ENCODE data around the gene STEAP4. TPM values are rescaled to one million over a fixed set of nuclear protein-coding genes. Genes with fewer than 3 reads are reported as not detected.
A peak's percentile ranks its signal among the peaks of the same experiment; 100 is the strongest.
"Not testable (repeated sequence)": the region's sequence is repeated elsewhere in the genome, so short reads cannot be mapped to it uniquely, and the experiment has no call there.

Gene STEAP4
- total RNA-seq, 1 donor from 2014 or later: 0.41 TPM

DNA sequence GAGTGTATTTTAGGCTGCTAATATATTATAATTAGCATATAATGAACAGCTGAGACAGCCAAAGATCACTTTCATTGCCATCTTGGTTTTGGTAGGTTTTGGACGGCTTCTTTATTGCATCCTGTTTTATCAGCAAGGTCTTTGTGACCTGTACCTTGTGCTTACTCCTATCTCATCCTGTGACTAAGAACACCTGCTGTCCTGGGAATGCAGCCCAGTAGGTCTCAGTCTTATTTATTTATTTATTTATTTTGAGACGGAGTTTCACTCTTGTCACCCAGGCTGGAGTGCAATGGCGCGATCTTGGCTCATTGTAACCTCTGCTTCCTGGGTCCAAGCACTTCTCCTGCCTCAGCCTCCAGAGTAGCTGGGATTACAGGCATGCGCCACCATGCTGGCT is 31.8 kb downstream of the STEAP4 start:
- DNase-seq (ENCODE audit: low spot score in 2 of 2); FAIRE-seq: not testable (repeated sequence)

DNA sequence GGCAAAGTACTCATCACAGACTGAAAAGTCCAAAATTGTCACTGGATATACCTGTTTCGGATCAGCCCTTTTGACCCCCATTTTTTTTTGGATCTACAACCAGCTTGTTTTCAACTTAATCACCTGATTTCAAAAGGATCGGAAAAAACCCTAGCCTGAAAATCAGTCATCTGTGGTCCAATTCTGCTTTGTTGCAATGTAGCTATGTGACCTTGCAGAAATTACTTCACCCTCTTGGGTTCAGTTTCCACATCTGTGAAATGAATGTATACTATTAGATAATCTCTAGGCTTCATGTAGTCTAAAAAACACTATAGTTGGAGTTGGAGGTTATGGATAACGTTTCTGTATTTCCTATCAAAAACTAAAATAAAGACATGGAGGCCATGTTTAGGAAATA is 37.1 kb downstream of the STEAP4 start:
- DNase-seq (ENCODE audit: low spot score in 2 of 2): no peak
- no peak for FAIRE-seq

DNA sequence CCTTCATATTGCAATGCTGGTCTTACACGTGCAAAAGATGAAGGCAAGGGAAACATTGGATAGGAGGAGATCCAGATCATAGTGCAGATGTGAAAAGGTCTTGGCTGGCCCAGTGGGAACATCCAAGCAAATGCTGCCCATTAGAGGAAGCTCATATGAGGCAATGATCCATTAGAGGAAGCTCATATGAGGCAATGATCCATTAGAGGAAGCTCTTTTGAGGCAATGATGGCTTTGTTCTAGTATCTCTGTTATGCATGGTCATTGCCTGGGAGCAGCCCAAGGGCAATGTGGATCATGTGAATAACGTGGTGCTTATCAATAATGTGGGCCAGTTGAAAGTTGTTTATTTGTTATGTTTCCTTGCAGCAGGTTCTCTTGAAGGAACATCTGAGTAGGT is 37.8 kb downstream of the STEAP4 start:
- no peak for FAIRE-seq
- no peak for DNase-seq (ENCODE audit: low spot score in 2 of 2)

DNA sequence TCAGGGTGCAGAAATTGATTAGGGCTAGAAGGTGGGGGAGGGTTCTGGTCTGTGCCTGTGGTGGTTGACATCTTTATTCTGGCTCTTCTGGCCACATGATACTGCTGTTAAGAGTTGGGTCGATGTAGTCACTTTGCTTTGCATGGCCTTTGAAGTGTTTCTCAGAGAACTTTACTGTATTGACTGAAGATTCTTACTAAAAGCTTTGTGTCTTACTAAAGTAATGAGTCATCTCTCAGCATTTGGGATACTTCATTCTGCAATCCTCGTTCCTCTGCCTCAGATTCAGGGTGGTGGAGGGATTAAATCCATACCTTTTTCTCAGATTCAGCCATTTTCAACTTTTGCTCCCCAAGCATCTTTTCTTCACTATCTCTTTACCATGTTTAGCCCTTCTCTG is 38.6 kb downstream of the STEAP4 start:
- DNase-seq (ENCODE audit: low spot score in 2 of 2): no peak
- FAIRE-seq: no peak

DNA sequence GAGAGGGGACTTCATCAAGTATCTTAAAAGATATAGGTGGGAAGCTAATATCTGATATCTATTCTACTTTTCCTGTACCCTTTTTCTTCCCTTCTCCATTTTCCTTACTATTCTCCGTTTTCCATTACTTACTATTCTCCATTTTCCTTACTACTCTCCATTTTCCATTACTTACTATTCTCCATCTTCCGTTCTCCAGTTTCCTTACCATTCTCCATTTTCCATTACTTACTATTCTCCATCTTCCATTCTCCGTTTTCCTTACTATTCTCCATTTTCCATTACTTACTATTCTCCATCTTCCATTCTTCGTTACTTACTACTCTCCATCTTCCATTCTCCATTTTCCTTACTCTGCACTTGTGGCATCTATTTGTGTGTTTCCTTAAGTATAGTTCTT is 39.3 kb downstream of the STEAP4 start:
- no peak for FAIRE-seq

DNA sequence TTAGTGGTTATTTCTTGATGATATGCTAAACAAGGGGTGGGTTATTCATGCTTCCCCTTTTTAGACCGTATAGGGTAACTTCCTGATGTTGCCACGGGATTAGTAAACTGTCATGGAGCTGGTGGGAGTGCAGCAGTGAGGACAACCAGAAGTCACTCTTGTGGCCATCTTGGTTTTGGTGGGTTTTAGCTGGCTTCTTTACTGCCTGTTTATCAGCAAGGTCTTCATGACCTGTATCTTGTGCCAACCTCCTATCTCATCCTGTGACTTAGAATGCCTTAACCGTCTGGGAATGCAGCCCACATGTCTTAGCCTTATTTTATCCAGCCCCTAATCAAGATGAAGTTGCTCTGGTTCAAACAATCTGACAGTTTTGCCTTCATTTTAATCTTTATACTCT is 41.7 kb downstream of the STEAP4 start:
- not testable (repeated sequence) for DNase-seq (ENCODE audit: low spot score in 2 of 2); FAIRE-seq

More for the DNA sequence above, 39.3 kb downstream of the STEAP4 start:
- DNase-seq (ENCODE audit: low spot score in 2 of 2): no peak

DNA sequence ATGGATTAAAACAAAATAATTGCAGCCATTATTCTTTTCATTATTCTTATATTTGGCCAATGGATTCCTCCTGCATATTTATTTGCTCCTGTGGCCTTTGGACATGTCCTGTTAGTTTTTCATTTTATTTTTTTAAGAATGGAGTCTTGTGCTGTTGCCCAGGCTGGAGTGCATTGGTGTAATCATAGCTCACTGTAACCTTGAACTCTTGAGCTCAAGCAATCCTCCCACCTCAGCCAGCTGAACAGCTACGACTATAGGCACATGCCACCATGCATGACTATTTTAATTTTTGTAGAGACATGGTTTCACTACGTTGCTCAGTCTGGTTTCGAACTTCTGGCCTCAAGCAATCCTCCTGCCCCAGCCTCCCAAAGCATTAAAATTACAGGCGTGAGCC is 44.1 kb downstream of the STEAP4 start:
- FAIRE-seq (no peak), DNase-seq (ENCODE audit: low spot score in 2 of 2) (no peak)

DNA sequence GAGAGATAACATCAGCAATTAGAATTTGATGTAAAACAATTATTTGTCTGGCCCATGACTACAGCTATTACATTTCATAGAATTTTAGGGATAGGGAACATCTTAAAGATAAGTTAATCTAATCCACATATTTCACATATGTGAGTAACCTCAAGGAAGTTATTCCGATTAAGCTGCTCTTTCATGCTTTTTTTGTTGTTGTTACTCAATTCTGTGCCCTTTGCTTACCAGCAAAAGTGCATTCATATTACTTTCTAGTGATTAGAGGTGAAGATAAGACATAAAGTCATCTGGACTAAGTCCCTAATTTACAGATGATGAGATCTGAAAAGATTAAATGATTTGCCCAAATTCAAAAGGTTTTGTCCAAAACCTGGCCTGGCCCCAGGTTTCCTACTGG is 46.0 kb downstream of the STEAP4 start:
- DNase-seq (ENCODE audit: low spot score in 2 of 2) (no peak), FAIRE-seq (no peak)

DNA sequence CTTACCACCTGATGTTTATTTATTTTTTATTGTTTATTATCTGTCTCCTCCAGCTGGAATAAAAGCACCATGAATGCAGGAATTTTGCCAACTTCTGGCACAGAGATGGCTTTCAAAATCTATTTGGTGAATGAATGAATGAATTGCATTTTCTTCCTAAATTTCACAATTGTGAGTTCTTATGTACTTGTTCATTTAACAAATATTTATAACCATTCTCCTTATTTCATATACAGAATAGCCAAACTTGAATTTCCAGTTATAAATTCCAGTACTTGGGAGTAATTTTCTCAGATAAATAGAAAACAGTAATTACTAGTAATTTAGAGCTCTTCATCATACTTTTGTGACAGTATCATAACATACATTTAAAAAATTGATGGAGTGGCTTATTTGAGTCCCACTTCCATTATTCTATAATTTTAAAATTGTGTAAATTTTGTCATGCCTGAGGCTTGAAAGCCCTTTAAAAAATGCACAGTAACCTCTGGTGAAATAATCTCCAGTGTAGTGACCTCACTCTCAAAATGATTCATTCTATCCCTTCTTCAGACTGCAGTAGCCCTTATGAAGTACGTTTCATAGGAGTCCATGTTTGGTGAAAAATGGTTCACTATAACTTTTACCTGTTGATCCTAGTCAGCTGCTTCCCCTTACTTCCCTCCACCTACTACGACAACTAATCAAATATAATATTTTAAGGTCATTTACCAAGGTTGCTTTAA is 46.9 kb downstream of the STEAP4 start:
- no peak for FAIRE-seq
- no peak for DNase-seq (ENCODE audit: low spot score in 2 of 2)

DNA sequence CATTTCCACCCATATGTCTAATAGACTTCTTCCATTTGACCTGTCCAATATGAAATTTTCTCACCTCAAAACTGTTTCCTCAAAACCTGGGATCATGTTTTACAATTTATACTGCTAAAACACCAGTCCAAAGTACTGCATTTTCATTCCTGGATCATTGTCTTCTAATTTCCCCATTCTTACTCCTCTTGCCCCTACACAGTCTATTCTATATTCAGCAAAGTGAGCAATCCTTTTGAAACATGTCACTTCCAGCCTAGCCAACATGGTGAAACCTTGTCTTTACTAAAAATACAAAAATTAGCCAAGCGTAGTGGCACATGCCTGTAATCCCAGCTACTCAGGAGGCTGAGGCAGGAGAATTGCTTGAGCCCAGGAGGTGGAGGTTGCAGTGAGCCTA is 48.4 kb downstream of the STEAP4 start:
- DNase-seq (ENCODE audit: low spot score in 2 of 2); FAIRE-seq: not testable (repeated sequence)

DNA sequence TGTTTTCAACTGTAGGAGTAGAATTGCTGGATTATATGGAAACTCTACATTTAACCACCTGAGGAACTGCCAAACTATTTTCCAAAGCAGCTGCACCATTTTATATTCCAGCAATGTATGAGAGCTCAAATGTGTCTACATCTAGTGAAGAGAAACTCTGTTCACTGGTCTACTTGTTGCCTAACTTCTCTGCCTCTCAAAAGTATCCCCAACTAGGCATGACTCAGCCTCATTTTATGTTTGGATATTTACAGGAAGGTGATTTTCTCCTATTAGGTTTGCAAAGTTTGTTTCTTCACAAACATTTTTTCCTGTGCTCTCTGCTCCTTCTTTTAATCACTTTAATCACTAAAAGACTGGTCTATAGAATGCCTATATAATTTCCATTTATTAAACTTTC is 49.8 kb downstream of the STEAP4 start:
- DNase-seq (ENCODE audit: low spot score in 2 of 2) (no peak), FAIRE-seq (no peak)

DNA sequence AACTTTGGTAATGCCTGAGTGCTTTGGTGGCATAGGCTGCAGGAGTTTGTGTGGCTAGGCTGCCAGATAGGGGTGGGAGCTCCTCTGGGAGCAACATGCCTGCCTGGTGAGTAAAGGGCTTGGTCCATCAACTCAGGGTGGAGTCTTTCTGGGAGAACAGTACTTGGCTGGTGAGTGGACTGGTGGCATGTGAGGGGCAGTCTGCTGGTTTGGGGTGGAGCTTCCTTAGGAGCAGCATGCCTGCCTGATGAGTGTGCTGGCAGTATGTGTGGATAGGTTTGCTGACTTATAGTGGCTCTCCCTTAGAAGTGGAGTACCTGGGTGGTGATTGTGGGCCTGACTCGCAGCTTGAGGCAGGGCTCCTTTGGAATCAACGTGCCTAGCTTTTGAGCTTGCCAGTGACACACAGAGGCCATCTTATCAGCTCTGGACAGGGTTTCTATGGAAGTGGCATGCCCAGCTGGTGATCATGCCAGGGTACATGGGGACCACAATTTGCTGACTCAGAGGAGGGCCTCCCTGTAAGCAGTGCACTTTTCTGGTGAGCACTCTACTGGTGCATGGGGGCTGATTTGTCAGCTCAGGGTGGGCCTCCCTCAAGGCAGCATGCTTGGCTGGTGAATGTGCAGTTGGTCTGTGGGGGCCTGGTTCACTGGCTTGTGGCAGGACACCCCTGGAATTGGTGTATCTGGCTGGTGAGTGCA is 51.8 kb downstream of the STEAP4 start:
- no peak for DNase-seq (ENCODE audit: low spot score in 2 of 2)
- no peak for FAIRE-seq

DNA sequence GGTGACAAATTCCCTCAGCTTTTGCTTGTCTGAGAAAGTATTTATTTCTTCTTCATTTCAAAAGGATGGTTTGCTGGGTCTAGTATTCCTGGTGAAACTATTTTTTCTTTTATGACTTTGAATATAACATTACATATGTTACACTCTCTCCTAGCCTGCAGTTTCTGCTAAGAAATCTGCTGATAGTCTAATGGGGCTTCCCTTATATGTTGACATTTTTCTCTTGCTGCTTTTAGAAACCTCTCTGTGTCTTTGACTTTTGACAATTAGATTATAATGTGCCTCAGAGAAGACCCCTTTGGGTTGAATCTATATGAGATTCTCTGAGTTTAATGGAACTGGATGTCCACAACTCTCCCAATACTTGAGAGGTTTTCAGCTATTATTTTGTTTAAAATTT is 53.1 kb downstream of the STEAP4 start:
- DNase-seq (ENCODE audit: low spot score in 2 of 2): no peak
- no peak for FAIRE-seq

DNA sequence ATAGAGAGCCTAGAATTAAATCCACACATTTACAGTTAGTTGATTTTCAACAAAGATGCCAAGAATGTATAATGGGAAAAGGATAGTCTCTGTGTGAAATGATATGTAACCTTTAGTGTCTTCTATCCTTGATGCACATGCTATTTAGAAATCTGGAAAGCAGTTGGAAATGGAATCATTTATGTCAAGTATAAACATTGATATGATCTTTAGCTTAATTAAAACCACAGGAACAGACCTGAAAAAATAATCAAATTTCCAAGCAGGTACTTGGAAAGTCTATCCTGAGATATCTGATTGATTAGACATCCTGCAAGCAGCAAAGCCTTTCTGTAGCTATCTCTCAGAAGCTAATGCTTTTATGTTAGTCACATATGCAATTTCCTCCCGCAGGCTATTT is 62.4 kb downstream of the STEAP4 start:
- FAIRE-seq (no peak), DNase-seq (ENCODE audit: low spot score in 2 of 2) (no peak)

DNA sequence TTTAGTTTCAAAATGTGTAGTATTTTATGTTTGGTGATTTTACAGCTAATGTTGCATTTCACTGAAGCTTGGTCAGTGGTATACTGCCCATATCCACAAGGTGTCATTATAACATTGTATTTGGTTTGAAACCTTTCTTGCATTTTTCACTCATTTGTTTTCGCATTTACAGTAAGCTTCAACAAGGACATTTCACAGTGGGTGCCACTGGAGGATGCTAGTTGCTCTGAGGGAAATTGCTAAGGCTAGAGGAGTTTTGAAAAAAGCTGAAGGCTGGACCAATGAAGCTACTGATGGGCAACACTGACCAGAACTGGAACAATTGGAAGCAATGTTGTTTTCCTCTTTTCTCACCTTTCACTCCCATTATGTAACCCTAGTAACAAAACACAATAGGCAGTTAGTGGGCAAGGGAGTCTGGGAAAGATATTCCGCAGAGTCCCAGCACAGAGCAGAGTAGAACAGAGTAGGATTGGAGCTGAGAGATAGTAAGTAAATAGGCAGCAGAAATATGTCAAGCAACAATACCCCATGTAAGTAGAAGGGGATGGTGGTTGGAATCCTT is 63.3 kb downstream of the STEAP4 start:
- DNase-seq (ENCODE audit: low spot score in 2 of 2) (peak in 1 of 2 donors; percentile 23), FAIRE-seq (peak; percentile 96)

DNA sequence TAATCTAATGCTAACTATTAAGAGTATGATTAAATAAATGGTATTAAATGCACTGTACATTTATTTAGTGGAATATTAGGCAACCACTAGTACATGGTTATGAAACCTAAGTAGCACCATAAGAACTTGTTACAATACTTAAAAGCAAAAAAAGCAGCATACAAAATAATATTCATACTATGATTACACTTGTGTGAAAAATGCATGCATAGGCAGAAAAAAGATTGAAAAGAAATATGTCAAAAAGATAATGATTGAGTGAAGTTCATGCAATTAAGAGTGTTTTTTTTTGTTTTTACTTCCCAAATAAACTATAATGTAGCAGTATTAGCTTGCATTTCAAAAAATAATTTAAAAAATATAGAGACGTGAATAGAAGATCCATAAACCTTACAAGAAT is 66.8 kb downstream of the STEAP4 start:
- FAIRE-seq (no peak), DNase-seq (ENCODE audit: low spot score in 2 of 2) (no peak)

DNA sequence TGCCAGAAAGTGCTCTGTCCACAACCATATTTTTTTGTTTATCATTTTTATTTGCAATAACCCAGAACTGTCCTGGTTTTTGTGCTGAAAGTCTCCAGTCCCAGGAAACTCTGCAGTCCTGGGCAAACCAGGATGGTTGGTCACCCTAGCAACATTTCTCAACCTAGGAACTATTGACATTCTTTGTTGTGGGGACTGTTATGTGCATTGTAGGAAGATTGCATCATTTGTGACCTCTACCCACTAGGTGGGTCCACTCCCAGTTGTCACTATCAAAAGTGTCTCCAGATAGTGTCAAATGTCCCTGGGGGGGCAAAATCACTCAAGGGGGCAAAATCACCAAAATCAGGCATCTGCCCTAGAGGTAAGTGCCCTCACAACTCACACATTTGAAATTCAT is 72.9 kb downstream of the STEAP4 start:
- no peak for FAIRE-seq
- no peak for DNase-seq (ENCODE audit: low spot score in 2 of 2)

DNA sequence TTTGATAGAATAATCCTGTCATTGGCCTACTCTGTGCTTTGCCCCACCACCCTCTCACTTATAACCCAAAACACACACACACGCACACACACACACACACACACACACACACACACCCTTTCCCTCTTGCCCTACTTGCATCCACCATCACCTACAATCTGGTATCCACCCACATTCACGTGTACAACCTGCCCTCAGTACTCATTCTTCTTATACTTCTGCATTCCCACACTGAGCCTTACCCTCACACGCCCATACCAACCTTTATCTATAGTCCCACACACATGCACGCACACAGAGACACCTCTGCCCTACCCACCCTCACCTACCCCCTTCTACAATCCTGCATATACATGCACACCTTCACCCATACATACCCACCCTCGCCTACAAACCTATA is 76.0 kb downstream of the STEAP4 start:
- DNase-seq (ENCODE audit: low spot score in 2 of 2) (no peak), FAIRE-seq (no peak)

DNA sequence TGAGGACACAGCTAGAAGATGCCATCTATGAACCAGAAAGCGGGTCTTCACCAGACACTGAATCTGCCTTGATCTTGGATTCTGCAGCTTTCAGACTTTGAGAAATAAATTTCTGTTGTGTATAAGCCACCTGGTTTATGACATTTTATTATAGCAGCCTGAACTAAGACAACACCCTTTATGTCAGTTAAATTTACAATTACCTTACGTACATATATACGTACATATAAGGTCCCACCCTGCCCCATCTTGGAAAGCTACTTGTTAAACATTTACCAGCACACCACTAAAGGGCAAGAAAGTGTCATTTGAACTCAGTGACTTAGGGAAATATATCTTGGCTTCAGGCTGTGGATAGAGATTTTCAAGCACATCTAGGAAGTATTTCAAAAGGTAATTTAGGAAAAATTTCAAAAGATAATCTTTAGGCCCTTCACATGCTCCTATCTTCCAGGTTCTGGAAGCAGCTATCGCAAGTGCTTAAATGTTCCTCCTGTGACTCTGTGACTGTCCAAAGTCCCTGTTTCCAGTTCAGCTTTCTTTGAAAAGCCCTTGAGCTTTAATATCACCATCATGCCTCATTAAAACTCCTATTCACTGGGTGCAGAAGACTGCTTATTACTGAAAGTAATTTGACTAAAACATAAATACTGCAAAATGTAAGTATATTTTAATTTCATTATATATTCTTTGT is 77.2 kb downstream of the STEAP4 start:
- FAIRE-seq: no peak
- no peak for DNase-seq (ENCODE audit: low spot score in 2 of 2)

DNA sequence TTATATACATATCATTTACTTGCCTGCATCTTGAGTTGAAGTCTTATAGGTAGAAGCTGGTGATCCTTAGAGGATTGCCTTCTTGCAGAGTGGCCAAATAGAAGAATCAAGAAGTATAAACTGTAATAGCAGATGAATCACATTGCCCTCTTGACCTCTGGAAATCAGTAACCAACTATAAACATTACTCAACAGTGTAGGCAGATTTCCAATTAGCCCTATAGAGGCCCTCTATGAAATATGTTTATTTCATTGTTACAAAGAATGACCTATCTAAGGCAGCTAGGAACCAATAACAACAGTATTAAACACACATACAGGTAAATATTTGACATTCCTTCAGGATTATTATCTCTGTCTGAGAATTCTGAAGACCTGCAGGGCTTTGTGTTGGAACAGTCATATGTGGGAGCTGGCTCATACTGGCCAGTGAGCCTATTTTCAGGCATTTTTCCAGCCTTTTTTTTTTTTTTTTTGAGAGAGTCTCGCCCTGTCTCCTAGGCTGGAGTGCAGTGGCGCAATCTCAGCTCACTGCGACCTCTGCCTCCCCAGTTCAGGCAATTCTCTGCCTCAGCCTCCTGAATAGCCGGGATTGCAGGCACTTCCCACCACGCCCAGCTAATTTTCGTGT is 79.7 kb downstream of the STEAP4 start:
- DNase-seq (ENCODE audit: low spot score in 2 of 2) (no peak), FAIRE-seq (no peak)

DNA sequence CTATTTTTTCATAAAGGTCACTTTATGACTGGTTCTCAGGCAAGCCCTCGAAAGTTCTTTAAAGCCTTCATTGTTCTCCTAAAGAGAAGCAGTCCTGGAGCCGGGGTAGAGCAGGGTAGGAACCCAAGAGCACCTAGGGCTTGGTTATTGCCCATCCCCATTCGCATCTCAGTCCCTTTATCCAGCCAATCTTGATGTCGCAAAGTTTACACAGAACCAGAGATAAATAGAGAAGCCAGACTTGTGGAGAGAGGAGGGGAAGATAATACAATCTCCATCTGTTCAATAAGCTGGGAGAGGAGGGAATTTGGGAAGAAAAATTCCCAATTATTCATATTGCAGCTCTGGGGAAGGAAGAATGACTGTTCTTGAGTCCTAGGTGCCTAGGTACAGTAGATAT is 80.5 kb downstream of the STEAP4 start:
- no peak for DNase-seq (ENCODE audit: low spot score in 2 of 2)
- FAIRE-seq: no peak

Measured in frontal cortex (tissue), 4 donors.